Psoas muscle (tissue), 8 donors: ENCODE results near the gene ASTN2. TPM values are rescaled to one million over a fixed set of nuclear protein-coding genes. Genes with fewer than 3 reads are reported as not detected.

Source experiments
- ATAC-seq, 4 donors: fragments of 200-7000 bp; cut with Tn5 transposase; one replicate each; pipeline ENCODE4 v1.9.1; 2020; ENCODE audit warnings: moderate library complexity in 3 of 4, mild to moderate bottlenecking in 2 of 4
- DNase-seq, 2 donors: peaks; one replicate each; pipeline ENCODE4 v3.0.0-alpha.2; 2020
- H3K27ac ChIP-seq: fragments of 200-600 bp; one replicate; pipeline ENCODE4 v1.8.0; 2022
- H3K27me3 ChIP-seq, 3 donors: fragments of 200-600 bp in 1 of 3; one replicate each; pipeline versions ENCODE4 v1.6.1 to v1.8.0; 2013 to 2022; ENCODE audit warnings: low read length in 2 of 3, mild to moderate bottlenecking in 2 of 3, moderate library complexity in 1 of 3; ENCODE audit not compliant: insufficient read depth in 3 of 3
- H3K36me3 ChIP-seq, 2 donors: fragments of 200-600 bp in 1 of 2; one replicate each; pipeline versions ENCODE4 v1.6.1 to v1.8.0; 2013 to 2022; ENCODE audit warnings: low read depth in 1 of 2, mild to moderate bottlenecking in 1 of 2, moderate library complexity in 1 of 2; ENCODE audit not compliant: insufficient read depth in 1 of 2
- H3K4me1 ChIP-seq: fragments of 200-600 bp; one replicate; pipeline ENCODE4 v1.8.0; 2022
- H3K4me3 ChIP-seq: fragments of 200-600 bp; one replicate; pipeline ENCODE4 v1.8.0; 2022; ENCODE audit warnings: mild to moderate bottlenecking
- H3K9me3 ChIP-seq: fragments of 200-600 bp; one replicate; pipeline ENCODE4 v1.8.0; 2022
- CTCF ChIP-seq: fragments of 200-600 bp; IDR thresholded peaks from one replicate; pipeline ENCODE4 v1.8.0; 2022; ENCODE audit warnings: antibody characterized with exemption
- WGBS, 3 donors: extraction: QIAGEN DNeasy Blood & Tissue Kit; methylation state at CpG; one replicate each; pipeline versions ENCODE4 v1.1.6 to v1.1.7; 2013; 5-methylcytosine and 5-hydroxymethylcytosine counted together
- intact Hi-C, 2 donors: fragments of 100-400 bp; cut with DNase I; formaldehyde crosslinking; loops; one replicate each; pipeline versions ENCODE4 v1.11.0 to v1.14.2; 2022
- polyA plus RNA-seq, 3 donors: library from polyadenylated mRNA; stranded (reverse); fragments of 200-250 nt; gene quantifications; one replicate each; pipeline ENCODE4 v1.2.3, GENCODE V29; 2013
- total RNA-seq, 4 donors: library from RNA; stranded (reverse); fragmentation: NEBNext Ultra II Directional in 2 of 4; extraction: Animal tissue kit (Norgen Biotek cat#: 25700) in 2 of 4; gene quantifications; one replicate each; pipeline versions ENCODE4 v1.2.1 to v1.2.4, GENCODE V29; 2021 to 2023
- donor health status: healthy with polysubstance abuse.
- donor health status: DM: no; HTN: no; CAD: no; lungs with moderate emphysema.
- donor health status: Bipolar disorder and iron deficiency.
- donor health status: healthy.
- donor health status: DM: yes; HTN: yes; CAD: no.
- donor health status: DM: no; HTN: no; CAD: no.
- donor health status: DM: no; HTN: no; CAD: no.
- donor health status: DM: yes; HTN: yes; CAD: no.

The ASTN2 gene
- total and polyA plus RNA-seq, 7 donors: 2.0 to 10.3 (median 3.3) TPM

GRCh38 chr9:116434314-116434713 lies 980.5 kb downstream of the ASTN2 start:
- DNase-seq (no peak), ATAC-seq (no peak)
- Histone ChIP-seq H3K9me3 (no peaks in the 10 kb centered on the region), H3K4me1 (no peaks in the 10 kb centered on the region), H3K27ac (no peak overlapping the region), H3K36me3 (peaks cover 2 to 4% of the 10 kb centered on the region in 2 donors), H3K4me3 (no peak overlapping the region), H3K27me3 (no peaks in the 10 kb centered on the region)
- no peak for TF ChIP-seq CTCF
- intact Hi-C loops: no loop called here
- WGBS, 3 donors: 61 to 74% (median 71%) methylated on average over 4 of the region's 4 CpGs

DNA sequence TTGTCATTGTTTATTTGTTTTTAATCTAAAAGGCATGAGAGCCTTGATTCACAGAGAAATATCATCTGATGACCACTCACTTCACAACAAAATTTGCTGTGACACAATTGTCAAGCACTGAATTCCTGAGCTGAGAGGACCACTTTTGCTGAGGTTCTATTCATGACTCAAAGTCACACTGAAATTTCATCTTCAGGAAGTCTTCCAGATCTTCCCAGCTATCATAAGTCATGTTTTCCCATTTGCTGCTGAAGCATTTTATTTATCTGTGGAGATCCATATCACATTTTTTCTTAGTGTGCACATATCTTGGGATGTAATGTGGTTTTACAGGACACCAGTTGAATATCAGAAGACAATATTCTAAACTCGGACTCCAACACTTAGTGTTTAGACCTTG lies 982.8 kb downstream of the ASTN2 start:
- no peaks in the 10 kb centered on the region for H3K4me1 ChIP-seq
- ATAC-seq (no peak), DNase-seq (no peak)
- H3K9me3 ChIP-seq: no peaks in the 10 kb centered on the region
- H3K36me3 ChIP-seq: no peaks in the 10 kb centered on the region
- no peak overlapping the region for H3K27ac ChIP-seq
- no peaks in the 10 kb centered on the region for H3K27me3 ChIP-seq
- TF ChIP-seq CTCF: no peak
- H3K4me3 ChIP-seq: no peak overlapping the region
- intact Hi-C loops: no loop called here
- 83 to 95% (median 87%) methylated on average over 1 of the region's 1 CpG for WGBS, 3 donors

DNA sequence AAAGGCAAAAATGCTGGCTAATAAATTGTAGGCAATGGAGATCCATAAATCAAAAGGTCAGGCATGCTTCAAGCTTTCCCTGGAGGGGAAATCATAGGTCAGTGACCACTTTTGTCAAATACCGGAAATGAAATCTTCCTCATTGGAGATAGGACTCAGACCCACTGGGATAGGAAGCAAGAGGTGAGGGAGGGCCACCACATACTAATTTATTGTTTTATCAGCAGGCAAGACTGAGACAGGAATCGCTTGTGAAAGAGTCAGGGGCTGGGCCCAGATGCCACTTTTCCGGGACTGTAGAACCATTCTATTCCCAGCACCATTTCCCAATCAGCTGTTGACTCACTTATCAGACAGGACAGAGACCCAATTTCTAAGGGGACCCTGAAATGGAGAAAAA lies 984.0 kb downstream of the ASTN2 start:
- Histone ChIP-seq H3K9me3 (no peaks in the 10 kb centered on the region), H3K36me3 (peaks cover 0 to 2% of the 10 kb centered on the region in 2 donors), H3K27ac (no peak overlapping the region), H3K4me3 (no peak overlapping the region), H3K4me1 (no peaks in the 10 kb centered on the region), H3K27me3 (no peaks in the 10 kb centered on the region)
- ATAC-seq (no peak), DNase-seq (no peak)
- intact Hi-C loops: no loop called here
- no peak for TF ChIP-seq CTCF
- WGBS, 3 donors: 67 to 77% (median 76%) methylated on average over 3 of the region's 3 CpGs

GRCh38 chr9:116425244-116425643 lies 989.6 kb downstream of the ASTN2 start:
- H3K9me3 ChIP-seq: no peaks in the 10 kb centered on the region
- intact Hi-C loops: no loop called here
- H3K36me3 ChIP-seq: peaks cover 0 to 6% of the 10 kb centered on the region in 2 donors
- H3K4me3 ChIP-seq: no peak overlapping the region
- no peaks in the 10 kb centered on the region for H3K27me3 ChIP-seq
- H3K4me1 ChIP-seq: no peaks in the 10 kb centered on the region
- no peak for TF ChIP-seq CTCF
- WGBS, 3 donors: 76 to 96% (median 81%) methylated on average over 2 of the region's 2 CpGs
- no peak for DNase-seq
- no peak for ATAC-seq
- H3K27ac ChIP-seq: no peak overlapping the region

DNA sequence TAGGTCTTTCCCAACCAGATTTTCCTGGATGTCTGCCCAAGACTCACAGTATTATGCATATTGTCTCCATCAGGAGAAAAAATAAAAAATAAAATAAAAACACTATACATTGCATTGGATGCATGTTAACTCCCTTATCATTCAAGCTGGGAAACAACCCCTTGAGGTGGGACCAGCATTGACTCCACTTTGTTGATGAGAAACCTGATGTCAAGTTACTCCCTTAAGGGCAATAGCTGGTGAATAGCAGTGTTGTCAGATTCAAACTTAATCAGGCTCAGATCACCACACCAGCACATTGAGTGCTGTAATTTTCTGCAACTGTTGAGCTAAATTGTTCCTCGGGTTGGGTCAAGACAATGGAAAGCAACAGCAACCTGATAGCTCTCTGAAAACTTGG lies 991.7 kb downstream of the ASTN2 start:
- no peak for ATAC-seq
- H3K27me3 ChIP-seq: no peaks in the 10 kb centered on the region
- no peak for DNase-seq

More for the DNA sequence above, 991.7 kb downstream of the ASTN2 start:
- TF ChIP-seq CTCF: no peak
- Histone ChIP-seq H3K4me3 (no peak overlapping the region), H3K4me1 (no peaks in the 10 kb centered on the region), H3K27ac (no peak overlapping the region), H3K9me3 (no peaks in the 10 kb centered on the region), H3K36me3 (peaks cover 0 to 6% of the 10 kb centered on the region in 2 donors)
- intact Hi-C loops: no loop called here
- 77 to 88% (median 88%) methylated on average over 1 of the region's 1 CpG for WGBS, 3 donors
